ENCODE data around the gene LRRC43.

The LRRC43 gene

DNA sequence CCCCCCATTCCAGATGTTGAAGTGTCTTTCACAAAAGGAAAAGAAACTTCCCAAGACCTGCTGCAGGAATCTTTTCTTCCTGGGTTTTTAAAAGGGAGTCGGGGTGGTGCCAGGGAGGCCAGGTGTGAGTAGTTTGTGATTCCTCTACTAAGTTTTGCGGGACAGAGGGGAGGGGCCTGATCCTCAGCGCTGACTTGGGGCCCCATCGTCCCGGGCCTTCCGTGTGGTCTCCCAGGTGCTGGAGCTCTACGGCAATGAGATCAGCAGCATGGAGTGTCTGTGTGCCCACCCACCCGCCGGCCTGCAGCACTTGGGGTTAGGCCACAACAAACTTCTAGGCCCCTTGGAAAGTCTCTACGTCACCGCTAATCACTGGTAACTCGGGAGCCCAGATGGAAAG, 4.5 kb downstream of the LRRC43 start:
- TF ChIP-seq TAF1 (IDR thresholded peaks at IDR 0.05; ENCODE audit: low read depth) (no peak), TEAD4 (IDR thresholded peaks at IDR 0.05) (no peak), RAD21 (IDR thresholded peaks at IDR 0.05; ENCODE audit: low read depth) (no peak), FOXM1 (IDR thresholded peaks at IDR 0.05; ENCODE audit: borderline replicate concordance, low read depth) (no peak), ZBTB7A (IDR thresholded peaks at IDR 0.05; ENCODE audit: low read depth) (no peak), TCF12 (IDR thresholded peaks at IDR 0.05; ENCODE audit: low read depth) (no peak)
- TF ChIP-seq, protein P1, sequence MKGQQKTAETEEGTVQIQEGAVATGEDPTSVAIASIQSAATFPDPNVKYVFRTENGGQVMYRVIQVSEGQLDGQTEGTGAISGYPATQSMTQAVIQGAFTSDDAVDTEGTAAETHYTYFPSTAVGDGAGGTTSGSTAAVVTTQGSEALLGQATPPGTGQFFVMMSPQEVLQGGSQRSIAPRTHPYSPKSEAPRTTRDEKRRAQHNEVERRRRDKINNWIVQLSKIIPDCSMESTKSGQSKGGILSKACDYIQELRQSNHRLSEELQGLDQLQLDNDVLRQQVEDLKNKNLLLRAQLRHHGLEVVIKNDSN (IDR thresholded peaks at IDR 0.05) = no peak

DNA sequence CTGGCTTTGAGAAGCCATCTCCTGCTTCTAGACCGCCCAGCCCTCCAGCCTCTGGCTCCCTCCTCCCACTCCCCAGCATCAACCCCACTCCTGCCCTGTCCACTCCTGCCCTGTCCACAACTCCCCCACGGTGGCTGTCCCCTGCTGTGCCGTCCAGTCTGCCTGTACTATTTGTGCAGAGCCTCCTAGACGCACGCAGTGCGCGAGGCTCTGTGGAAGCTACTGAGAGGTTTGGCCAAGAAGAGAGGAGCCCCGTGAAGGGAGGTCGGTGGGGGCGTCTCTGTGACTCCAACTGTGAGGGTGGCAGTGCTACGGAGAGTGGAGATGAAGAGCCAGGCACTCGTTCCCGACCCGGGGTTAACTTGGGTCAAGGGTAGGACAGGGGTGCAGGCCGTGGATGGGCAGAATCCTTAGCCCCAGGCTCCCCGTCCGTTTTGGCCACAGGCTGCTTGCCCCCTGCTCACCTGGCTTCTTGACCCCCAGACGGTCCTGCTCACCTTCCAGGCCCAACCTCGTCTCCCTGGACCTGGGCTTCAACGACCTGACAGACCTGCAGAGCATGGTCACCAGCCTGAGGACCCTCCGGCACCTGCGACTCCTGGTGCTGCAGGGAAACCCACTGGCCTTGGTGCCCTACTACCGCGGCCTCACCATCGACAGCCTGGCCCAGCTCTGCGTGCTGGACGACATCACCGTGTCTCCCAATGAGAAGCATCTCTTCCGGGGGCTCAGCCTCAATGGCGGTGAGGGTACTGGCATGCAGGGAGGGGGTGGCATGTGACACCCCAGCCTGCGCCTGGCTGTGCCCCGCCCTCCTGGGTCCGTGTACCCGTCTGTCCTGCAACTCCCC, 6.9 kb downstream of the LRRC43 start:
- TF ChIP-seq, protein P1 (IDR thresholded peaks at IDR 0.05) = no peak
- TF ChIP-seq ZBTB7A (IDR thresholded peaks at IDR 0.05; ENCODE audit: low read depth) (no peak), RAD21 (IDR thresholded peaks at IDR 0.05; ENCODE audit: low read depth) (no peak), EP300 (IDR thresholded peaks at IDR 0.05; ENCODE audit: borderline replicate concordance) (no peak), CEBPB (IDR thresholded peaks at IDR 0.05) (no peak), NFIC (IDR thresholded peaks at IDR 0.05) (no peak), TAF1 (IDR thresholded peaks at IDR 0.05; ENCODE audit: low read depth) (no peak), EGR1 (IDR thresholded peaks at IDR 0.05) (no peak), TEAD4 (IDR thresholded peaks at IDR 0.05) (no peak), FOXM1 (IDR thresholded peaks at IDR 0.05; ENCODE audit: borderline replicate concordance, low read depth) (no peak), YY1 (IDR thresholded peaks at IDR 0.05; ENCODE audit: low read depth) (no peak), CREB1 (IDR thresholded peaks at IDR 0.05; ENCODE audit: low read depth) (no peak), TCF12 (IDR thresholded peaks at IDR 0.05; ENCODE audit: low read depth) (no peak)
- TF ChIP-seq, protein P2, sequence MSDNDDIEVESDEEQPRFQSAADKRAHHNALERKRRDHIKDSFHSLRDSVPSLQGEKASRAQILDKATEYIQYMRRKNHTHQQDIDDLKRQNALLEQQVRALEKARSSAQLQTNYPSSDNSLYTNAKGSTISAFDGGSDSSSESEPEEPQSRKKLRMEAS (IDR thresholded peaks at IDR 0.05) = no peak
- TF ChIP-seq, protein P3, sequence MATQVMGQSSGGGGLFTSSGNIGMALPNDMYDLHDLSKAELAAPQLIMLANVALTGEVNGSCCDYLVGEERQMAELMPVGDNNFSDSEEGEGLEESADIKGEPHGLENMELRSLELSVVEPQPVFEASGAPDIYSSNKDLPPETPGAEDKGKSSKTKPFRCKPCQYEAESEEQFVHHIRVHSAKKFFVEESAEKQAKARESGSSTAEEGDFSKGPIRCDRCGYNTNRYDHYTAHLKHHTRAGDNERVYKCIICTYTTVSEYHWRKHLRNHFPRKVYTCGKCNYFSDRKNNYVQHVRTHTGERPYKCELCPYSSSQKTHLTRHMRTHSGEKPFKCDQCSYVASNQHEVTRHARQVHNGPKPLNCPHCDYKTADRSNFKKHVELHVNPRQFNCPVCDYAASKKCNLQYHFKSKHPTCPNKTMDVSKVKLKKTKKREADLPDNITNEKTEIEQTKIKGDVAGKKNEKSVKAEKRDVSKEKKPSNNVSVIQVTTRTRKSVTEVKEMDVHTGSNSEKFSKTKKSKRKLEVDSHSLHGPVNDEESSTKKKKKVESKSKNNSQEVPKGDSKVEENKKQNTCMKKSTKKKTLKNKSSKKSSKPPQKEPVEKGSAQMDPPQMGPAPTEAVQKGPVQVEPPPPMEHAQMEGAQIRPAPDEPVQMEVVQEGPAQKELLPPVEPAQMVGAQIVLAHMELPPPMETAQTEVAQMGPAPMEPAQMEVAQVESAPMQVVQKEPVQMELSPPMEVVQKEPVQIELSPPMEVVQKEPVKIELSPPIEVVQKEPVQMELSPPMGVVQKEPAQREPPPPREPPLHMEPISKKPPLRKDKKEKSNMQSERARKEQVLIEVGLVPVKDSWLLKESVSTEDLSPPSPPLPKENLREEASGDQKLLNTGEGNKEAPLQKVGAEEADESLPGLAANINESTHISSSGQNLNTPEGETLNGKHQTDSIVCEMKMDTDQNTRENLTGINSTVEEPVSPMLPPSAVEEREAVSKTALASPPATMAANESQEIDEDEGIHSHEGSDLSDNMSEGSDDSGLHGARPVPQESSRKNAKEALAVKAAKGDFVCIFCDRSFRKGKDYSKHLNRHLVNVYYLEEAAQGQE (IDR thresholded peaks at IDR 0.05; ENCODE audit: low read depth) = no peak

DNA sequence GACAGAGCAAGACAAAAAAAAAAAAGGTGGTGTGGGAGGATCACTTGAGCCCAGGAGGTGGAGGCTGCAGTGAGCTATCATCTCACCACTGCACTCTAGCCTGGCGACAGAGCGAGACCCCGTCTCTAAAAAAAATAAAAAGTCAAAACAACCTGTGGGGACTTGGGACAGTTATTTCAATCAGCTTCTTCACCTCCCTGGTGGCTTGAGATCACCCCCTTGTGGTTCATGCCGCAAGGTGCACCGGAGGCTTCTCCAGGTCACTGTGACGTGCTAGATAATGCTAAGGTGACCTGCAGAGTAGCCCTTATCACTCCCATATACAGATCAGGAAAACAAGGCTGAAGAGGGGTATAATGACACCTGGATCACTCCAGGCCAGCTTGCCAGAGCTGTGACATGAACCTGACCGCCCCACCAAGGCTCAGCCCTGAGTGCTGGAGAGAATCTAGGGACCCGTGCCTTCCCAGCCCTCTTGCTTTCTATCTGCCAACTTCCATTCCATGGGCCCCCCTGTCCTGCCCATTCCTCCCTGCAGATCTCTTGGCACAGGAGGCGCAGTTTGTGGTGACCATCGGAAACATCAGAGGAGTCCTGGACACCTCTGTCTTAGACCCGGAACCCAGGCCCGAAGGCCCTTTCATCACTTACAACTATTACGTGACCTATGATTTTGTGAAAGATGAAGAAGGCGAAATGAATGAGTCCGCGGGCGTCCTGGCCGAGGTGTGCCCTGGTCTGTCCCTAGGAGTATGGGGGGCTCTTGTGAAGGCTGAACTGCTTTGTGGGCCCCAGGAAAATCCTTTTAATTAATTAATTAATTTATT, 8.1 kb downstream of the LRRC43 start:
- no peak for TF ChIP-seq NFIC (IDR thresholded peaks at IDR 0.05)
- TF ChIP-seq, protein P2 (IDR thresholded peaks at IDR 0.05) = no peak
- peak; percentile 90 for TF ChIP-seq RAD21 (IDR thresholded peaks at IDR 0.05; ENCODE audit: low read depth)
- TF ChIP-seq YY1 (IDR thresholded peaks at IDR 0.05; ENCODE audit: low read depth) = no peak
- no peak for TF ChIP-seq TCF12 (IDR thresholded peaks at IDR 0.05; ENCODE audit: low read depth)

DNA sequence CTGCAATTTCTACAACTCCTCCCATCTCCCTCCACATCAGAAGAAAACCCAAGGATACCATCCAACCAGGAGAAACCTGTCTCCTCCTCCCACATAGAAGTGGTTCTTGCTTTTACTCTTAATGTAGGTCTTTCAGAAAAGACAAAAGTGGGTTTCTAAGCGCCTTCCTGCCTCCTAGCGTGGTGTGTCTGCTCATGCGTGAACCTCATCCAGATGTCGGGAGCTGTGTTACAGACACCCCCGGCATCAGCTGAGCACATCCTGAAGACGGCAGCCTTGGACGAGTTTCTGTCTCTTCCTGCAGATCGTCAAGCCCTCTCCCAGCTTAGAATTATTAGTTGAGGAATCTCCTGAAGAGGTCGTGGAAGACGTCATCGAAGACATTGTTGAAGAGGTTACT, 9.5 kb downstream of the LRRC43 start:
- no peak for TF ChIP-seq EP300 (IDR thresholded peaks at IDR 0.05; ENCODE audit: borderline replicate concordance)
- no peak for TF ChIP-seq TAF1 (IDR thresholded peaks at IDR 0.05; ENCODE audit: low read depth)
- TF ChIP-seq ZBTB7A (IDR thresholded peaks at IDR 0.05; ENCODE audit: low read depth) = no peak
- TF ChIP-seq RAD21 (IDR thresholded peaks at IDR 0.05; ENCODE audit: low read depth) = no peak
- no peak for TF ChIP-seq NFIC (IDR thresholded peaks at IDR 0.05)
- TF ChIP-seq CREB1 (IDR thresholded peaks at IDR 0.05; ENCODE audit: low read depth) = no peak
- TF ChIP-seq, protein P1 (IDR thresholded peaks at IDR 0.05) = no peak
- no peak for TF ChIP-seq EGR1 (IDR thresholded peaks at IDR 0.05)
- no peak for TF ChIP-seq TCF12 (IDR thresholded peaks at IDR 0.05; ENCODE audit: low read depth)
- no peak for TF ChIP-seq YY1 (IDR thresholded peaks at IDR 0.05; ENCODE audit: low read depth)

DNA sequence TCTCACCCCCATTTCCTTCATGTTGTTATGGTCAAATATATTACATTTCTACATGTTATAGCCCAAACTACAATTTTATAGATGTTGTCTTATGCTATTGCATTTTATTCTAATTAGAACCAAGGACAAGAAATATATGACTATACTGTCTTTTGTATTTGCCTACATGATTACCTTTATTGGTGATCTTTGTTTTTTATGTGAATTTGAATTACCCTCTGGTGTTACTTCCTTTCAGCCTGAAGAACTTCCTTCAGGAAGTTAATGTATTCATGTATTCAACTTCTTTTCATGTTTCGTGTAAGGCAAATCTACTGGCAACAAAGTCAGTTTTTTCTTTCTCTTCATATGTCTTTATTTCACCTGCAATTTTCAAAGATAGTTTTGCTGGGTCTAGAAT, 11.9 kb downstream of the LRRC43 start:
- TF ChIP-seq FOXM1 (IDR thresholded peaks at IDR 0.05; ENCODE audit: borderline replicate concordance, low read depth) (no peak), NFIC (IDR thresholded peaks at IDR 0.05) (no peak), EP300 (IDR thresholded peaks at IDR 0.05; ENCODE audit: borderline replicate concordance) (no peak), TAF1 (IDR thresholded peaks at IDR 0.05; ENCODE audit: low read depth) (no peak), CREB1 (IDR thresholded peaks at IDR 0.05; ENCODE audit: low read depth) (no peak), RAD21 (IDR thresholded peaks at IDR 0.05; ENCODE audit: low read depth) (no peak), YY1 (IDR thresholded peaks at IDR 0.05; ENCODE audit: low read depth) (no peak), TEAD4 (IDR thresholded peaks at IDR 0.05) (no peak)
- TF ChIP-seq, protein P1 (IDR thresholded peaks at IDR 0.05) = no peak
- TF ChIP-seq, protein P2 (IDR thresholded peaks at IDR 0.05) = no peak

Data from Ishikawa (cell line).